ENCODE data around the gene CEP83. TPM values are rescaled to one million over a fixed set of nuclear protein-coding genes. Genes with fewer than 3 reads are reported as not detected.

CEP83 gene
- total RNA-seq, 1 experiment from 2014 or later, result 26.2 TPM

DNA sequence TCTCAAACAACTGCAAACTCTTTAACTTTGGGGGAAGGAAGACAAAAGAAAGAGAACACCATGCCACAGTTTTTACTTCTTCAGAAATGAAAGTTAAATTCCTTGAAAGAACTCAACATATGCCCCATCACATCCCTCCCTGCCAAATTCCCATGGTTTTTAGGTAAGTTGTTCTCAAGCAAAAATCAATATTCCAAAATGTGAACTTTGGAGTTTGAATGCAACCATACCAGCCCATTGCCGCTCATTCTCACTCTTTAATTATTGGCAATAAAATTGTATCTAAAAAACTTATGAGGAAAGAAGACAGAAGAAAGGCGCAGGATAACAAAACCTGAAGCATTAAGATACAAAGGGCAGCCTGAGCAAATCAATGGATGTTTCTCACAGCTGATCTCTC, 31.8 kb upstream of the CEP83 start (continued):
- TF ChIP-seq, protein P1, sequence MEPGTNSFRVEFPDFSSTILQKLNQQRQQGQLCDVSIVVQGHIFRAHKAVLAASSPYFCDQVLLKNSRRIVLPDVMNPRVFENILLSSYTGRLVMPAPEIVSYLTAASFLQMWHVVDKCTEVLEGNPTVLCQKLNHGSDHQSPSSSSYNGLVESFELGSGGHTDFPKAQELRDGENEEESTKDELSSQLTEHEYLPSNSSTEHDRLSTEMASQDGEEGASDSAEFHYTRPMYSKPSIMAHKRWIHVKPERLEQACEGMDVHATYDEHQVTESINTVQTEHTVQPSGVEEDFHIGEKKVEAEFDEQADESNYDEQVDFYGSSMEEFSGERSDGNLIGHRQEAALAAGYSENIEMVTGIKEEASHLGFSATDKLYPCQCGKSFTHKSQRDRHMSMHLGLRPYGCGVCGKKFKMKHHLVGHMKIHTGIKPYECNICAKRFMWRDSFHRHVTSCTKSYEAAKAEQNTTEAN (CRISPR knock-in tag; IDR thresholded peaks at IDR 0.05), result no peak
- TF ChIP-seq, protein P2, sequence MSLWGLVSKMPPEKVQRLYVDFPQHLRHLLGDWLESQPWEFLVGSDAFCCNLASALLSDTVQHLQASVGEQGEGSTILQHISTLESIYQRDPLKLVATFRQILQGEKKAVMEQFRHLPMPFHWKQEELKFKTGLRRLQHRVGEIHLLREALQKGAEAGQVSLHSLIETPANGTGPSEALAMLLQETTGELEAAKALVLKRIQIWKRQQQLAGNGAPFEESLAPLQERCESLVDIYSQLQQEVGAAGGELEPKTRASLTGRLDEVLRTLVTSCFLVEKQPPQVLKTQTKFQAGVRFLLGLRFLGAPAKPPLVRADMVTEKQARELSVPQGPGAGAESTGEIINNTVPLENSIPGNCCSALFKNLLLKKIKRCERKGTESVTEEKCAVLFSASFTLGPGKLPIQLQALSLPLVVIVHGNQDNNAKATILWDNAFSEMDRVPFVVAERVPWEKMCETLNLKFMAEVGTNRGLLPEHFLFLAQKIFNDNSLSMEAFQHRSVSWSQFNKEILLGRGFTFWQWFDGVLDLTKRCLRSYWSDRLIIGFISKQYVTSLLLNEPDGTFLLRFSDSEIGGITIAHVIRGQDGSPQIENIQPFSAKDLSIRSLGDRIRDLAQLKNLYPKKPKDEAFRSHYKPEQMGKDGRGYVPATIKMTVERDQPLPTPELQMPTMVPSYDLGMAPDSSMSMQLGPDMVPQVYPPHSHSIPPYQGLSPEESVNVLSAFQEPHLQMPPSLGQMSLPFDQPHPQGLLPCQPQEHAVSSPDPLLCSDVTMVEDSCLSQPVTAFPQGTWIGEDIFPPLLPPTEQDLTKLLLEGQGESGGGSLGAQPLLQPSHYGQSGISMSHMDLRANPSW (CRISPR knock-in tag; conservative IDR thresholded peaks at IDR 0.05; ENCODE audit: low read depth), result no peak
- TF ChIP-seq, protein P3, sequence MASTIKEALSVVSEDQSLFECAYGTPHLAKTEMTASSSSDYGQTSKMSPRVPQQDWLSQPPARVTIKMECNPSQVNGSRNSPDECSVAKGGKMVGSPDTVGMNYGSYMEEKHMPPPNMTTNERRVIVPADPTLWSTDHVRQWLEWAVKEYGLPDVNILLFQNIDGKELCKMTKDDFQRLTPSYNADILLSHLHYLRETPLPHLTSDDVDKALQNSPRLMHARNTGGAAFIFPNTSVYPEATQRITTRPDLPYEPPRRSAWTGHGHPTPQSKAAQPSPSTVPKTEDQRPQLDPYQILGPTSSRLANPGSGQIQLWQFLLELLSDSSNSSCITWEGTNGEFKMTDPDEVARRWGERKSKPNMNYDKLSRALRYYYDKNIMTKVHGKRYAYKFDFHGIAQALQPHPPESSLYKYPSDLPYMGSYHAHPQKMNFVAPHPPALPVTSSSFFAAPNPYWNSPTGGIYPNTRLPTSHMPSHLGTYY (CRISPR knock-in tag; IDR thresholded peaks at IDR 0.05), result no peak
- TF ChIP-seq NFYB (CRISPR knock-in tag; conservative IDR thresholded peaks at IDR 0.05; ENCODE audit: low read depth) (no peak), ZBTB21 (CRISPR knock-in tag; IDR thresholded peaks at IDR 0.05; ENCODE audit: borderline replicate concordance) (no peak)

DNA sequence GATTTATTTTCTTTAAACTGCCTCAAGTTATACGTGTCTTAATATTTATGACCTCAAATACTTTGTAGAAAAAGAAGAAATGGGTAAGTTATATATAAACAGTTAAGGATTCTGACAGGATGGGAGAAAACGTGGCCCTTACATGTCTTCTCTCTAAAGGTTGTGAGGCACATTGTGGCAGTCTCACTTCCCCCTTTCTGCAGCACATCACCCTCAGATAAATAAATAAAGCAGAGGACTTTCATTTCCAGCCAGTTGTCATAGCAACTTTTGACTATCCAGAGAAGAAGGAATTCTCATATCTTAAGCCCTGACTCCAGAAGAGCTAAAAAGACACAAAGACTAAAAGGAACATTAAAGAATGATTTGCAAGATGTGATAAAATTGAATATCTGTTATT, 28.8 kb upstream of the CEP83 start:
- no peaks in the 10 kb centered on the region for H3K4me1 Mint-ChIP-seq
- DNase-seq (ENCODE audit: low spot score) (no peak), ATAC-seq (no peak)
- H3K27ac Mint-ChIP-seq, result no peak overlapping the region
- peaks cover under 1% of the 10 kb centered on the region; the same call in 1 of the 2 replicates for H3K9me3 Mint-ChIP-seq
- POLR2A ChIA-PET, result no interaction called here
- CTCF ChIA-PET, result no interaction called here
- H3K4me3 Mint-ChIP-seq, result no peak overlapping the region
- no peaks in the 10 kb centered on the region for H3K36me3 Mint-ChIP-seq
- peaks cover 3% of the 10 kb centered on the region; the same call in 1 of the 2 replicates for H3K27me3 Mint-ChIP-seq (ENCODE audit: low read depth)
- no peak for TF ChIP-seq MYBL2 (CRISPR knock-in tag; IDR thresholded peaks at IDR 0.05)
- TF ChIP-seq, protein P4, sequence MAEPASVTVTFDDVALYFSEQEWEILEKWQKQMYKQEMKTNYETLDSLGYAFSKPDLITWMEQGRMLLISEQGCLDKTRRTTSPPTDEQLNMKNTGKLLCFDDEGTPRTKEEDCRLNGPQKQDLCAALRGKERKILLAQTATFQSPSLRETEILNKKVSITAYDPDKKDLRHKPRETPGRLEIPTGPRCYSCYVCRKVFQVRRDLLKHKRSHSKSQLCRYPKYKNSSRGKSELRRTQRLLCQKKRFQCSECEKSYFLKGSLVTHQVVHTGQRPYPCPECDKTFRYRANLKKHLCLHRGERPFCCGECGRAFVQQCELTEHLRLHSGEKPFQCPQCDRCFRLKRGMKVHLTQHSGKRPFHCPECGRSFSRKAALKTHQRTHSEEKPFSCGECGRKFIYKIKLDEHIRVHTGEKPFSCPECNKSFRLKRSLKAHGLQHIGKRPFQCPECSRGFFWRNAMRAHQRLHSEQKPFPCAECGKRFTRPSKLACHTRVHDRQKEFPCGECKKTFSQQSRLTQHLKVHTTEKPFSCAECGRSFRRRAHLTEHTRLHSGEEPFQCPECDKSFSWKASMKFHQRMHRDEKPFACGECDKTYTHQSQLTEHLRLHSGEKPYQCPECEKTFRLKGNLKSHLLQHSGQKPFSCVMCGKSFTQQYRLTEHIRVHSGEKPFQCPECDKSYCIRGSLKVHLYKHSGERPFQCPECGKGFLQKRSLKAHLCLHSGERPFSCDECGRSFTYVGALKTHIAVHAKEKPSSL (CRISPR knock-in tag; conservative IDR thresholded peaks at IDR 0.05), result no peak
- TF ChIP-seq ZNF263 (CRISPR knock-in tag; IDR thresholded peaks at IDR 0.05; ENCODE audit: low read depth), result no peak
- TF ChIP-seq SMAD4 (CRISPR knock-in tag; IDR thresholded peaks at IDR 0.05), result no peak
- TF ChIP-seq NR3C1 (CRISPR knock-in tag; conservative IDR thresholded peaks at IDR 0.05; ENCODE audit: low read depth), result no peak
- TF ChIP-seq NR1H2 (CRISPR knock-in tag; IDR thresholded peaks at IDR 0.05), result no peak
- TF ChIP-seq, protein P5, sequence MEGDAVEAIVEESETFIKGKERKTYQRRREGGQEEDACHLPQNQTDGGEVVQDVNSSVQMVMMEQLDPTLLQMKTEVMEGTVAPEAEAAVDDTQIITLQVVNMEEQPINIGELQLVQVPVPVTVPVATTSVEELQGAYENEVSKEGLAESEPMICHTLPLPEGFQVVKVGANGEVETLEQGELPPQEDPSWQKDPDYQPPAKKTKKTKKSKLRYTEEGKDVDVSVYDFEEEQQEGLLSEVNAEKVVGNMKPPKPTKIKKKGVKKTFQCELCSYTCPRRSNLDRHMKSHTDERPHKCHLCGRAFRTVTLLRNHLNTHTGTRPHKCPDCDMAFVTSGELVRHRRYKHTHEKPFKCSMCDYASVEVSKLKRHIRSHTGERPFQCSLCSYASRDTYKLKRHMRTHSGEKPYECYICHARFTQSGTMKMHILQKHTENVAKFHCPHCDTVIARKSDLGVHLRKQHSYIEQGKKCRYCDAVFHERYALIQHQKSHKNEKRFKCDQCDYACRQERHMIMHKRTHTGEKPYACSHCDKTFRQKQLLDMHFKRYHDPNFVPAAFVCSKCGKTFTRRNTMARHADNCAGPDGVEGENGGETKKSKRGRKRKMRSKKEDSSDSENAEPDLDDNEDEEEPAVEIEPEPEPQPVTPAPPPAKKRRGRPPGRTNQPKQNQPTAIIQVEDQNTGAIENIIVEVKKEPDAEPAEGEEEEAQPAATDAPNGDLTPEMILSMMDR (IDR thresholded peaks at IDR 0.05), result no peak
- TF ChIP-seq, protein P6, sequence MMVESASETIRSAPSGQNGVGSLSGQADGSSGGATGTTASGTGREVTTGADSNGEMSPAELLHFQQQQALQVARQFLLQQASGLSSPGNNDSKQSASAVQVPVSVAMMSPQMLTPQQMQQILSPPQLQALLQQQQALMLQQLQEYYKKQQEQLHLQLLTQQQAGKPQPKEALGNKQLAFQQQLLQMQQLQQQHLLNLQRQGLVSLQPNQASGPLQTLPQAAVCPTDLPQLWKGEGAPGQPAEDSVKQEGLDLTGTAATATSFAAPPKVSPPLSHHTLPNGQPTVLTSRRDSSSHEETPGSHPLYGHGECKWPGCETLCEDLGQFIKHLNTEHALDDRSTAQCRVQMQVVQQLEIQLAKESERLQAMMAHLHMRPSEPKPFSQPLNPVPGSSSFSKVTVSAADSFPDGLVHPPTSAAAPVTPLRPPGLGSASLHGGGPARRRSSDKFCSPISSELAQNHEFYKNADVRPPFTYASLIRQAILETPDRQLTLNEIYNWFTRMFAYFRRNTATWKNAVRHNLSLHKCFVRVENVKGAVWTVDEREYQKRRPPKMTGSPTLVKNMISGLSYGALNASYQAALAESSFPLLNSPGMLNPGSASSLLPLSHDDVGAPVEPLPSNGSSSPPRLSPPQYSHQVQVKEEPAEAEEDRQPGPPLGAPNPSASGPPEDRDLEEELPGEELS (CRISPR knock-in tag; IDR thresholded peaks at IDR 0.05), result no peak
- TF ChIP-seq, protein P7, sequence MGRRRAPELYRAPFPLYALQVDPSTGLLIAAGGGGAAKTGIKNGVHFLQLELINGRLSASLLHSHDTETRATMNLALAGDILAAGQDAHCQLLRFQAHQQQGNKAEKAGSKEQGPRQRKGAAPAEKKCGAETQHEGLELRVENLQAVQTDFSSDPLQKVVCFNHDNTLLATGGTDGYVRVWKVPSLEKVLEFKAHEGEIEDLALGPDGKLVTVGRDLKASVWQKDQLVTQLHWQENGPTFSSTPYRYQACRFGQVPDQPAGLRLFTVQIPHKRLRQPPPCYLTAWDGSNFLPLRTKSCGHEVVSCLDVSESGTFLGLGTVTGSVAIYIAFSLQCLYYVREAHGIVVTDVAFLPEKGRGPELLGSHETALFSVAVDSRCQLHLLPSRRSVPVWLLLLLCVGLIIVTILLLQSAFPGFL (CRISPR knock-in tag; IDR thresholded peaks at IDR 0.05; ENCODE audit: borderline replicate concordance), result no peak
- TF ChIP-seq, protein P8, sequence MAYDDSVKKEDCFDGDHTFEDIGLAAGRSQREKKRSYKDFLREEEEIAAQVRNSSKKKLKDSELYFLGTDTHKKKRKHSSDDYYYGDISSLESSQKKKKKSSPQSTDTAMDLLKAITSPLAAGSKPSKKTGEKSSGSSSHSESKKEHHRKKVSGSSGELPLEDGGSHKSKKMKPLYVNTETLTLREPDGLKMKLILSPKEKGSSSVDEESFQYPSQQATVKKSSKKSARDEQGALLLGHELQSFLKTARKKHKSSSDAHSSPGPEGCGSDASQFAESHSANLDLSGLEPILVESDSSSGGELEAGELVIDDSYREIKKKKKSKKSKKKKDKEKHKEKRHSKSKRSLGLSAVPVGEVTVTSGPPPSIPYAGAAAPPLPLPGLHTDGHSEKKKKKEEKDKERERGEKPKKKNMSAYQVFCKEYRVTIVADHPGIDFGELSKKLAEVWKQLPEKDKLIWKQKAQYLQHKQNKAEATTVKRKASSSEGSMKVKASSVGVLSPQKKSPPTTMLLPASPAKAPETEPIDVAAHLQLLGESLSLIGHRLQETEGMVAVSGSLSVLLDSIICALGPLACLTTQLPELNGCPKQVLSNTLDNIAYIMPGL (CRISPR knock-in tag; IDR thresholded peaks at IDR 0.05), result no peak
- no peak for TF ChIP-seq JAZF1 (CRISPR knock-in tag; IDR thresholded peaks at IDR 0.05)
- TF ChIP-seq, protein P9, sequence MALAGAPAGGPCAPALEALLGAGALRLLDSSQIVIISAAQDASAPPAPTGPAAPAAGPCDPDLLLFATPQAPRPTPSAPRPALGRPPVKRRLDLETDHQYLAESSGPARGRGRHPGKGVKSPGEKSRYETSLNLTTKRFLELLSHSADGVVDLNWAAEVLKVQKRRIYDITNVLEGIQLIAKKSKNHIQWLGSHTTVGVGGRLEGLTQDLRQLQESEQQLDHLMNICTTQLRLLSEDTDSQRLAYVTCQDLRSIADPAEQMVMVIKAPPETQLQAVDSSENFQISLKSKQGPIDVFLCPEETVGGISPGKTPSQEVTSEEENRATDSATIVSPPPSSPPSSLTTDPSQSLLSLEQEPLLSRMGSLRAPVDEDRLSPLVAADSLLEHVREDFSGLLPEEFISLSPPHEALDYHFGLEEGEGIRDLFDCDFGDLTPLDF (CRISPR knock-in tag; IDR thresholded peaks at IDR 0.05), result no peak
- no peak for TF ChIP-seq ZNF219 (CRISPR knock-in tag; IDR thresholded peaks at IDR 0.05; ENCODE audit: borderline replicate concordance)
- TF ChIP-seq, protein P10, sequence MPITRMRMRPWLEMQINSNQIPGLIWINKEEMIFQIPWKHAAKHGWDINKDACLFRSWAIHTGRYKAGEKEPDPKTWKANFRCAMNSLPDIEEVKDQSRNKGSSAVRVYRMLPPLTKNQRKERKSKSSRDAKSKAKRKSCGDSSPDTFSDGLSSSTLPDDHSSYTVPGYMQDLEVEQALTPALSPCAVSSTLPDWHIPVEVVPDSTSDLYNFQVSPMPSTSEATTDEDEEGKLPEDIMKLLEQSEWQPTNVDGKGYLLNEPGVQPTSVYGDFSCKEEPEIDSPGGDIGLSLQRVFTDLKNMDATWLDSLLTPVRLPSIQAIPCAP (CRISPR knock-in tag; IDR thresholded peaks at IDR 0.05), result no peak
